AG08395 (cell line): ENCODE measurements around the gene SCN4A.
A peak's percentile ranks its signal among the peaks of the same experiment; 100 is the strongest.
"Not testable (repeated sequence)": the region's sequence is repeated elsewhere in the genome, so short reads cannot be mapped to it uniquely, and the experiment has no call there.

Experiments
- DNase-seq: peaks from one replicate; pipeline ENCODE4 v3.0.0; 2012; ENCODE audit warnings: mixed read lengths, low spot score

SCN4A gene

DNA sequence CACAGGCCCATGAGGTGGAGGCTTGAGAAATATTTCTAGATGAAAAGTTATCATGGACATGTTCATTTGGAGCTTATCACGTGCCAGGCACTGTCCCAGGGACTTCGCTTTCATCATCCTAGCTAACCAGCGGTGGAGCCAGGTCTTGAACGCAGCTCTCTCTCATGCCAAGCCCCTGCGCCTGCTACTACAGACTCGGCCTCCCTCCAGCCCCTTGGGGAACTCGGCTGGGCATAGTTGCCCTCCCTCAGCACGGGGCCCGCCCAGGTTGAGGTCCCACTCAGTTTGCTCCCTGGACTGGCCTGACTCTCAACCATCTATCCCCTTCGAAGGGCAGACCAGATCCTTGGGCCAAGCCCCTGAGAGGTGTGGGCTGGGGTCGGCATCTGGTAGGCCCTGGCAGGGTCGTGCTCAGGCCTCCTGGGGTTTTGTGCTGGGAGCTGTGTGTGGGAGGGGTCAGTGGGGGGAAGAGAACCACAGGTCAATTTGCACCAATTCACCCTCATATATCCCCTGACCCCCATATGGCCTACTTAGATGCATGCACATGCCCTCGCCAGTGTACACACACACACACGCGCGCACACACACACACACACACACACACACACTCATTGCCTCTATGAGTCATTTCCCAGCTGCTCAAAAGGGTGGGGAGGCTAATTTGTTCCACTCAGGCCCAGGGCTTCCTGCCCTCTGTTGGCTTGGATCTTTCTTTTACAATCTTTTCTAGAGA lies 12.1 kb upstream of the SCN4A start:
- DNase-seq = peak; percentile 94

DNA sequence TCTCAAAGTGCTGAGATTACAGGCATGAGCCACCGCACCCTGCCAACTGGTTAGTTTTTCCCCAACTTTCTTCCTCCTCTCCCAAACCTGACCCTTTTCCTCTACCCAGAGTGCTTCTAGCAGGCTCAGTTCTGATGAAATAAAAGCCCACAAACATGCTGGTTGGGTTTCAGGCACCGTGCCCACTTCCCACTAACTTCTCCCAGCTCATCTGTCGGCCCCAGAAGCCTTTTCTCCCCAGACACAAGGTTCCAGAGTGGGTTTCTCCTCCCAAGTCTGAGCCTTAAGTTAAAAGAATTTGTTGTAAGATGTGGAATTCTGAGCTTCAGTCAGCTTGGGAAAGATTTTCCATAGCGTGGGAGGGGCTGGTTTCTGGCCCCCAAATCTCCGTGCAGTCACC lies 11.5 kb upstream of the SCN4A start:
- DNase-seq = peak; percentile 34

DNA sequence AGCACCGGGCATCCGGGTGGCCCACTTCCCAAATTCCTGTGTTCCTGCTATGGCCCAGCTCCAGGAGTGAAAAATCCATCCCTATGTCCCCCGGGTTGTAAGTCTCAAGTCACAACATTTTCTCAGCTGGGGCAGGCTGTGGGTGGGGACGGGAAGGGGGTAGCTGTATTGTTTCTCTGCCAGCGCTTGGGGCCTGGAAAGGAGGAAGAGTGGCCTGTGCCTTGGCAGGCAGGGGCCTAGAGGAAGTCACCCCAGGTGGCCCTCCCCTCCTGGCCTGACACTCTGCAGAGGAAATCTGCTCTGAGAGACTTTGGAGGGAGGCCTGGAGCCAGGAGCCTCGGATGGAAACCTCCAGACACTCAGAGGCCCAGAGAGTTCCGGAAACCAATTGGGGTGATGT lies 10.6 kb upstream of the SCN4A start:
- no peak for DNase-seq

DNA sequence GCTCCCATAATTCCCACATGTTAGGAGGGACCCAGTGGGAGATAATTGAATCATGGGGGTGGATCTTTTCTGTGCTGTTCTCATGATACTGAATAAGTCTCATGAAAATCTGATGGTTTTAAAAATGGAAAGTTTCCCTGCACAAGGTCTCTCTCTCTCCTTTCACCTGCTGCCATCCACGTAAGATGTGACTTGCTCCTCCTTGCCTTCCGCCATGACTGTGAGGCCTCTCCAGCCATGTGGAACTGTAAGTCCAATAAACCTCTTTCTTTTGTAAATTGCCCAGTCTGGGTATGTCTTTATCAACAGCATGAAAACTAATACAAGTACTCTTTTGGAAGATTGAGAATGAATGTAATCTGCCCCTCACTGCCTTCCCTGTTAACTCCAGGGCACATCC lies 9.9 kb upstream of the SCN4A start:
- DNase-seq = not testable (repeated sequence)

- DNase-seq = no peak
Measured at GRCh38 chr17:63978272-63979200, 5.8 kb upstream of the SCN4A start.

DNA sequence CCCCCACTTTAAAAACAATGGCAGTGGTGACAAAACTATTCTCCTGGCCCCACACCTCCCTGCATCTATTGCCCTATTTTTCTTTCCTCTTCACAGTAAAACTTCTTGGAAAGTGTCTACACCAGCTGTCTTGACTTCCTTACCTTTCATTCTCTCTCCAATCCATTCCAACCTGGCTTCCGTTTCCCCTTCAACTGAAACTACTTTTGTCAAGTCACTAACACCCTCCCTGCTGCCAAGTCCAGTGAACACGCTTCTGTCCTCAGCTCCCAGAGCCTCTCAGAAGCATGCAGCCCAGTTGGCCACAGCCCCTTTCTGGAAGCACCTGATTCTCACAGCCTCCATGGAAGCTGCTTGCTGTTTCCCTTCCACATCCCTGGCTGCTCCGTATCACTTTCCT lies 4.0 kb upstream of the SCN4A start:
- DNase-seq = no peak

- no peak for DNase-seq
Measured at GRCh38 chr17:63975541-63976092, 2.9 kb upstream of the SCN4A start.

- DNase-seq = peak; percentile 67
Measured at GRCh38 chr17:63974594-63975192, 2.0 kb upstream of the SCN4A start.

- peak; percentile 26 for DNase-seq
Measured at GRCh38 chr17:63973930-63974593, 1.3 kb upstream of the SCN4A start.

GRCh38 chr17:63973247-63973646 lies 529 bp upstream of the SCN4A start:
- DNase-seq = no peak

DNA sequence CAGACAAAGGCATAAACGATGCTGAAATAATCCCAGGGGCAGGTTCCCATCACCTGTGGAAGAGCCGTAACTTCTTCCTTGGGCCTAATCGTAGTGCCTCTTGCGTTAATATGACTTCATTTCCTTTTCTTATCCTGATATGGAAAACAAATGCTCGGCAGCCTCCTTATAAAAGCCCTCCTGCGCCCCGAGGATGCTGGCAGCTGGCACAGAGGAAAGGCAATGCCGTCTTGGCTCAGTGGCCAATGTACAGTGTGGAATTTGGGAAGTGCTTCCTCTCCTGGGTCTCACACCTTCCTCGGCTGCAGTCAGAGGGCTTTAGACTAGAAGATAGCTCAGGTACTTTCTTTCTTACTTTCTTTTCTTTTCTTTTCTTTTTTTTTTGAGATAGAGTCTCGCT lies 3.4 kb downstream of the SCN4A start:
- DNase-seq = no peak

DNA sequence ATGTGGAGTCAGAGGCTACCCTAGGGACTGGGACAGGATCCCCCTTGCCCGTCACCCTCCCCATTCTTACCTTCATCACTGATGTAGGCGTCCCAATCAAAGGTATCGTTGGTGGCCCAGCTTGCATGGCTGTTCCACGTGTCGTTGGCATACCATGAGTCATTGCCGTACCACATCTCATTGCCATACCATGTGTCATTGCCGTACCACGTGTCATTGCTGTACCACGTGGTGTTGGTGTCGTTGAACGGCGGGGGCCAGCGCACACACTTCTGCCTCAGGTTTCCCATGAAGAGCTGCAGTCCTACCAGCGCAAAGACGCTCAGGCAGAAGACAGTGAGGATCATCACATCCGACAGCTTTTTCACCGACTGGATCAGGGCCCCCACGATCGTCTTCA lies 4.8 kb downstream of the SCN4A start:
- no peak for DNase-seq

GRCh38 chr17:63966646-63967264 lies 6.0 kb downstream of the SCN4A start:
- no peak for DNase-seq

DNA sequence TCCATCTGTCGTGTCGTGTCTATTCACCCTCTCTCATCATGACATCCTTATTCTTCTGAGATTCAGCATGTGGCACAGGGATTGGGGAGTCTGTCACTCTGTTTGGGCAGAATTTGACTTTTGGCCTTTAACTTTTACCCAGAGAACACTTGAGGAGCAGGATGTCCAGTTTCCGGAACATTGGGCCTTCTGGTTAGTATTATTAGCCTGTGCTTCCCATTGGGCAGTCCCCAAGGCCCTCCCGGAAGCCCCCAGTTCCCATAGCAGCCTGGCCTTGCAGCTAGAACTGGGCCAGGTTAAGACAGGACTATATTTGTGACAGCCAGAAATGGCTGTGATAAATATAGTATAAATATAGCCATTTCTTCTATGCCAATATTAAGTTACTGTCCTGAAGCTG lies 9.6 kb downstream of the SCN4A start:
- no peak for DNase-seq

DNA sequence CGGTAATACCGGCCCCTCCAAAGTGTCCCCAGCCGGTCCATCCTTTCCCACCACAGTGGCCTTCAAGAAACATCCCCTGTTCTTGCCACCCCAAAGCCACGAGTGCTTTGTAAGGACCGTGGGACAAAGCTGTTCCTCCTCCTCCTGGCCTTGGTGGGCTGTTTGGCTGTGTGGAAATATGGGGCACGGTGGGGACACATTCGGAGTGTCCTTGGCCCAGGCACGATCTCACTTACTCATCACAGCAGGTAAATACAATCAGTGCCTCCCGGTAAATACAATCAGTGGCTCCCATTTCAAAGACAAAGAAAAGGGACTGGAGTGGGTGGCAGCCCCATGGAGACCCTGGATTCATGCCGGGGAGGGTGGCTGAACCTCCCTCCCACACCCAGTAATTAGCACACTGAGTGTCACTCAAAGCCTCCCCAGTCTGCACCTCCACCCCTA lies 10.4 kb downstream of the SCN4A start:
- no peak for DNase-seq

- DNase-seq = peak; percentile 71
Measured at GRCh38 chr17:63961355-63962212, 11.1 kb downstream of the SCN4A start.

GRCh38 chr17:63960430-63960829 lies 12.3 kb downstream of the SCN4A start:
- no peak for DNase-seq

GRCh38 chr17:63960006-63960405 lies 12.7 kb downstream of the SCN4A start:
- DNase-seq = no peak

DNA sequence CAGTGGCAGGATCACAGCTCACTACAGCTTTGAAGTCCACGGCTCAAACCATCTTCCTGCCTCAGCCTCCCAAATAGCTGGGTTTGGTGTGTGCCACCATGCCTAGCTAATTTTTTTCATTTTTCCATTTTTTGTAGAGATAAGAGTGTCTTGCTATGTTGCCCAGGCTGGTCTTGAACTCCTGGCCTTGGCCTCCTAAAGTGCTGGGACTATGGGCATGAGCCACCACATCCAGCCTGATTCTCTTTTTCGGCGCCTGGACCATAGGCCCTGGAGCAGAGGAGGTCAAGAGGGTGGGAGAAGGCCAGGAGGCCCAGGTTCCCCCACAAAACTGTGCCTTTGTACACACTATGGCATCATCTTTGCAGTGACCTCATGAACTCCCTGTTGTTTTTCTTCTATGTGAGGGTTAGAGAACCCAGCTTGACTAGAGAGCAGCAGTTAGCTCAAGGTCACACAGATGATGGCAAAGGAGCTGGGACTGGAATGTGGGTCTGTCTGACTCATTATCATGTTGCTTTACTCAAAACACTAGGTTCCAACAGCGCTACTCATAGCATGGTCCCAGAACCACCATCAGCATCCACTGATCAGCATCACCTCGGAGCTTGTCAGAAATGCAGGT lies 16.3 kb downstream of the SCN4A start:
- peak; percentile 31 for DNase-seq

GRCh38 chr17:63955791-63956190 lies 16.9 kb downstream of the SCN4A start:
- no peak for DNase-seq
